22Rv1 (cell line): Measurements from ENCODE around the gene MPRIP.

Experiments
- CTCF ChIP-seq: fragments of 450-650 bp; IDR thresholded peaks from 2 replicates; pipeline ENCODE4 v1.5.1; 2017; ENCODE audit warnings: mild to moderate bottlenecking
- ZFX ChIP-seq: fragments of 450-650 bp; IDR thresholded peaks from 2 replicates; pipeline ENCODE4 v1.6.1; 2017; ENCODE audit warnings: antibody characterized with exemption, borderline replicate concordance

DNA sequence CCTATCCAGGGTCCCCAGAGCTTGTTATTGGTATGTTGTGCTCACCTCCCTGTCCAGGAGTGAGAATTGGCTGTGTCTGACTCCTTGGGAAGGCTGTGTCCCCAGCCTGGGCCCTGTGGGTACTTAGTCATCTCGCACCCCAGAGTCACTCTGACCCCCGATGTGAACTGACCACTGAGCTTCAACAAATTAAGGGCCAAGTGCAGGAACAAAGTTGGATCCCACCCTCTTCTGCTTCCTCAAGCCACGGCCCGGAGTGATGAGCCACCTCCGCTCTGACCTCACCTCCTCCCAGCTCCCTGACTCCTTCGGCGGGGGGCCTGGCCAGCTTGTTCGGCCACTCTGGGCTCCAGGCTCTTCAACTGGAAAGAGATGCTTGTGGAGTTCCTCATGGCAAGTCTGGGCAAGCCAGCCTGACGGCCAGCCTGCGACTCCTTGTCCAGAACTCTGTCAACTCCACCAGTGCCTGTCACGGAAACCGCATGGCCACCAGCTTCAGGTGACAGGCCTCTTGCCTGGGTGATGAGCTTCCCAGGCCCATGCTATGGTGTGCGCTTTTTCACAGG is 22.3 kb upstream of the MPRIP start:
- TF ChIP-seq CTCF = no peak
- no peak for TF ChIP-seq ZFX
